OCI-LY3 (cell line): ENCODE measurements around the gene RSL1D1.

Experiments used
- H2AFZ ChIP-seq: fragments of 200-600, 300-600 bp; shearing (Covaris generic); 2 replicates; pipeline ENCODE4 v1.6.0; 2014; ENCODE audit warnings: antibody characterized with exemption, low read depth, low read length
- H3K27ac ChIP-seq: fragments of 200-600, 300-600 bp; sonication (generic); 2 replicates; pipeline ENCODE4 v1.5.1; 2014; ENCODE audit warnings: mild to moderate bottlenecking, low read length, moderate library complexity, mixed read lengths
- H3K27me3 ChIP-seq: fragments of 200-600, 300-600 bp; sonication (generic); 2 replicates; pipeline ENCODE4 v1.6.1; 2014; ENCODE audit warnings: low read depth, low read length, mixed read lengths
- H3K36me3 ChIP-seq: fragments of 200-600, 300-600 bp; sonication (generic); replicated peaks from 2 replicates; pipeline ENCODE3; 2014; ENCODE audit warnings: low read depth, low read length, mixed read lengths
- H3K4me1 ChIP-seq: fragments of 300-600, 200-600 bp; sonication (generic); 2 replicates; pipeline ENCODE4 v1.6.1; 2014; ENCODE audit warnings: low read length, mixed read lengths
- H3K4me2 ChIP-seq: fragments of 200-600, 300-600 bp; sonication (generic); 2 replicates; pipeline ENCODE4 v1.6.1; 2014; ENCODE audit warnings: low read length, mixed read lengths
- H3K4me3 ChIP-seq: fragments of 300-600, 200-600 bp; sonication (generic); 2 replicates; pipeline ENCODE4 v1.5.1; 2014; ENCODE audit warnings: antibody characterized with exemption, mild to moderate bottlenecking, low read length, moderate library complexity
- H3K79me2 ChIP-seq: fragments of 300-600, 200-600 bp; shearing (Covaris generic); 2 replicates; pipeline ENCODE4 v1.6.1; 2014; ENCODE audit warnings: mild to moderate bottlenecking, low read length, mixed read lengths
- H3K9ac ChIP-seq: fragments of 300-600, 200-600 bp; shearing (Covaris generic); 2 replicates; pipeline ENCODE4 v1.6.0; 2014; ENCODE audit warnings: mild to moderate bottlenecking, low read length, moderate library complexity
- H3K9me3 ChIP-seq: fragments of 200-600, 300-600 bp; shearing (Covaris generic); 2 replicates; pipeline ENCODE4 v1.6.1; 2014; ENCODE audit warnings: low read length, mixed read lengths; ENCODE audit not compliant: insufficient read depth
- H4K20me1 ChIP-seq: fragments of 200-600, 300-600 bp; sonication (generic); 2 replicates; pipeline ENCODE4 v1.6.1; 2016; ENCODE audit warnings: low read length, mixed read lengths; ENCODE audit not compliant: insufficient read depth
- CTCF ChIP-seq: fragments of 200-600, 300-600 bp; sonication (generic); IDR thresholded peaks from 2 replicates; pipeline ENCODE4 v1.5.1; 2014; ENCODE audit warnings: antibody characterized with exemption, low read length, low read depth
- EZH2phosphoT487 ChIP-seq: fragments of 200-600 bp; shearing (Covaris generic); IDR thresholded peaks from 2 replicates; pipeline ENCODE4 v1.6.1; 2018; ENCODE audit warnings: antibody characterized with exemption, mixed run types, low read depth

The RSL1D1 gene

DNA sequence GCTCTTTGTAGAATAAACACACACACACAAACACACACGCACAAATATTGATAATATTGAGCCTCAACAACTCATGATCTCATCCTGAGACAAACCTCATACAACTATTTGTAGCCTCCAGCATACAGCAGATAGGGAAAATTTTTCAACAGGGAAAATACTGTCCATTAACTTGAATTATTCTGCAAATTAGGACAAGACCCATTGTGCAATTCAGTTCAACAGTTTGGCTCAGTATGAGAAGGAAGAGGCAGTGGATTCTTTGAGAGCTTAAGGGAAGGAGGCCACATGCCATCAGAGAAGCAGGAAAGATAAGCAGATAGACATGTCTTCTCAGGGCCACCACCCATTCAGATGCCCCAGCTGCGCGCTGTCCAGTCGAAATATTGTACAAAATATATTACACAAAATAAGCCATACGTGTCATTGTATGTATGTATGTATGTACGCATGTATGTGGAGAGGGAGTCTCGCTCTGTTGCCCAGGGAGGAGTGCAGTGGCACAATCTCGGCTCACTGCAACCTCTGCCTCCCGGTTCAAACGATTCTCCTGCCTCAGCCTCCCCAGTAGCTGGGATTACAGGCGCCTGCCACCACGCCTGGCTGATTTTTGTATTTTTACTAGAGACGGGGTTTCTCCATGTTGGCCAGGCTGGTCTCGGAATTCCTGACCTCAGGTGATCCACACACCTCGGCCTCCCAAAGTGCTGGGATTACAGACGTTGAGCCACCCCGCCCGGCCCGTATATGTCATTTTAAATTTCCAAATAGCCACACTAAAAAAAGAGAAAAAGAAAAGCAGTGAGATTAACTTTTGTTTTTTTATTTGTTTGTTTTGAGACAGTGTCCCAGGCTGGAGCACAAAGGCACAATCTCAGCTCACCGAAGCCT is 56.1 kb downstream of the RSL1D1 start:
- Histone ChIP-seq H3K4me2 (peak overlapping the region; percentile 87), H3K9ac (peak overlapping the region; percentile 99; the same call in 1 of the 2 replicates), H3K27me3 (no peaks in the 10 kb centered on the region), H2AFZ (no peak overlapping the region), H3K36me3 (peaks cover 50% of the 10 kb centered on the region), H3K79me2 (peaks cover 95% of the 10 kb centered on the region), H4K20me1 (peaks cover 46% of the 10 kb centered on the region), H3K27ac (peak overlapping the region; percentile 89), H3K9me3 (no peaks in the 10 kb centered on the region), H3K4me1 (peaks cover 67% of the 10 kb centered on the region), H3K4me3 (peak overlapping the region; percentile 83)
- no peak for TF ChIP-seq EZH2phosphoT487
- no peak for TF ChIP-seq CTCF

GRCh38 chr16:11794447-11794846 is 56.9 kb downstream of the RSL1D1 start:
- H3K9me3 ChIP-seq = no peaks in the 10 kb centered on the region
- no peak overlapping the region for H2AFZ ChIP-seq
- peak overlapping the region; percentile 87 for H3K4me2 ChIP-seq
- TF ChIP-seq CTCF = no peak
- TF ChIP-seq EZH2phosphoT487 = no peak
- H3K9ac ChIP-seq = peak overlapping the region; percentile 18; the same call in 1 of the 2 replicates
- H3K27ac ChIP-seq = peak overlapping the region; percentile 20
- H4K20me1 ChIP-seq = peaks cover 38% of the 10 kb centered on the region
- peaks cover 48% of the 10 kb centered on the region for H3K36me3 ChIP-seq
- H3K4me3 ChIP-seq = peak overlapping the region; percentile 83; the same call in 1 of the 2 replicates
- peaks cover 59% of the 10 kb centered on the region for H3K4me1 ChIP-seq
- H3K79me2 ChIP-seq = peaks cover 95% of the 10 kb centered on the region
- no peaks in the 10 kb centered on the region for H3K27me3 ChIP-seq

DNA sequence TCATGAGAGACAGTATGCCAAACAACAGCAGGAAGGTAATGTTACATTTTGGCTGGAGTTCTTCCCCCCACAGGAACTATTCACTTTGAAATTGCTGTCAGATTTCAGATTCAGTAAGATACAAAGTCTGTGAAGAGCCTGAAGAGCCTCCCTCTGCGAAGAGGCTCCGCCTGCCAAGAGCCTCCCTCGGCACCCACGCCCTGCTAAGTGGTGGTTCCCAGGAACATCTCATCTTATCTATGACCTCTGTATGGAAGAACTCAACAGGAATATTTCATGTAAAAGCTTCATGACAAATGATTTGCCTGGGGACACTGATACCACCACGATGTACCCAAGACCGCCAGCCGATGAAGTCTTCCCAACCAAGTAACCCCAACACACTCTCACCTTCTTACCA is 57.5 kb downstream of the RSL1D1 start:
- Histone ChIP-seq H3K36me3 (peaks cover 46% of the 10 kb centered on the region), H3K9me3 (no peaks in the 10 kb centered on the region), H3K27me3 (no peaks in the 10 kb centered on the region), H3K9ac (no peak overlapping the region), H3K4me3 (no peak overlapping the region), H3K4me2 (peak overlapping the region; percentile 87), H4K20me1 (peaks cover 33% of the 10 kb centered on the region), H3K4me1 (peaks cover 54% of the 10 kb centered on the region), H3K79me2 (peaks cover 95% of the 10 kb centered on the region), H3K27ac (no peak overlapping the region), H2AFZ (no peak overlapping the region)
- TF ChIP-seq EZH2phosphoT487 (no peak), CTCF (no peak)
